NK-92 treated with Interleukin-12 subunit alpha and Interleukin-12 subunit beta, amount 100 ng/mL, for 24 hours (cell line): ENCODE data around the gene EPN2.

Source experiments
- DNase-seq: peaks from one replicate; lab custom pipeline; 2025; lab: John Stamatoyannopoulos, UW

The EPN2 gene

GRCh38 chr17:19239544-19239943 lies 2.4 kb downstream of the EPN2 start:
- DNase-seq: no peak

- DNase-seq: no peak
Measured at GRCh38 chr17:19242323-19242722, 5.2 kb downstream of the EPN2 start.

- no peak for DNase-seq
Measured at GRCh38 chr17:19242926-19243325, 5.8 kb downstream of the EPN2 start.

GRCh38 chr17:19243838-19244237 lies 6.7 kb downstream of the EPN2 start:
- DNase-seq: no peak

GRCh38 chr17:19244357-19244756 lies 7.2 kb downstream of the EPN2 start:
- no peak for DNase-seq

GRCh38 chr17:19244781-19245180 lies 7.6 kb downstream of the EPN2 start:
- no peak for DNase-seq

GRCh38 chr17:19247473-19247872 lies 10.3 kb downstream of the EPN2 start:
- no peak for DNase-seq

GRCh38 chr17:19248151-19248927 lies 11.2 kb downstream of the EPN2 start:
- DNase-seq: no peak

GRCh38 chr17:19248928-19249574 lies 11.9 kb downstream of the EPN2 start:
- no peak for DNase-seq

GRCh38 chr17:19249681-19250080 lies 12.5 kb downstream of the EPN2 start:
- no peak for DNase-seq

GRCh38 chr17:19250421-19251173 lies 13.4 kb downstream of the EPN2 start:
- no peak for DNase-seq

- no peak for DNase-seq
Measured at GRCh38 chr17:19253112-19253511, 15.9 kb downstream of the EPN2 start.

- no peak for DNase-seq
Measured at GRCh38 chr17:19254651-19255050, 17.5 kb downstream of the EPN2 start.

- no peak for DNase-seq
Measured at GRCh38 chr17:19255279-19255678, 18.1 kb downstream of the EPN2 start.

GRCh38 chr17:19258371-19258770 lies 21.2 kb downstream of the EPN2 start:
- no peak for DNase-seq

- no peak for DNase-seq
Measured at GRCh38 chr17:19260958-19261357, 23.8 kb downstream of the EPN2 start.

- DNase-seq: no peak
Measured at GRCh38 chr17:19261426-19261825, 24.3 kb downstream of the EPN2 start.

GRCh38 chr17:19262650-19263631 lies 25.8 kb downstream of the EPN2 start:
- no peak for DNase-seq

- no peak for DNase-seq
Measured at GRCh38 chr17:19263641-19264051, 26.5 kb downstream of the EPN2 start.

GRCh38 chr17:19264268-19264667 lies 27.1 kb downstream of the EPN2 start:
- no peak for DNase-seq

- no peak for DNase-seq
Measured at GRCh38 chr17:19264681-19265080, 27.5 kb downstream of the EPN2 start.

GRCh38 chr17:19265755-19266154 lies 28.6 kb downstream of the EPN2 start:
- DNase-seq: no peak
